ENCODE results near the gene CATSPER4.

Gene CATSPER4

DNA sequence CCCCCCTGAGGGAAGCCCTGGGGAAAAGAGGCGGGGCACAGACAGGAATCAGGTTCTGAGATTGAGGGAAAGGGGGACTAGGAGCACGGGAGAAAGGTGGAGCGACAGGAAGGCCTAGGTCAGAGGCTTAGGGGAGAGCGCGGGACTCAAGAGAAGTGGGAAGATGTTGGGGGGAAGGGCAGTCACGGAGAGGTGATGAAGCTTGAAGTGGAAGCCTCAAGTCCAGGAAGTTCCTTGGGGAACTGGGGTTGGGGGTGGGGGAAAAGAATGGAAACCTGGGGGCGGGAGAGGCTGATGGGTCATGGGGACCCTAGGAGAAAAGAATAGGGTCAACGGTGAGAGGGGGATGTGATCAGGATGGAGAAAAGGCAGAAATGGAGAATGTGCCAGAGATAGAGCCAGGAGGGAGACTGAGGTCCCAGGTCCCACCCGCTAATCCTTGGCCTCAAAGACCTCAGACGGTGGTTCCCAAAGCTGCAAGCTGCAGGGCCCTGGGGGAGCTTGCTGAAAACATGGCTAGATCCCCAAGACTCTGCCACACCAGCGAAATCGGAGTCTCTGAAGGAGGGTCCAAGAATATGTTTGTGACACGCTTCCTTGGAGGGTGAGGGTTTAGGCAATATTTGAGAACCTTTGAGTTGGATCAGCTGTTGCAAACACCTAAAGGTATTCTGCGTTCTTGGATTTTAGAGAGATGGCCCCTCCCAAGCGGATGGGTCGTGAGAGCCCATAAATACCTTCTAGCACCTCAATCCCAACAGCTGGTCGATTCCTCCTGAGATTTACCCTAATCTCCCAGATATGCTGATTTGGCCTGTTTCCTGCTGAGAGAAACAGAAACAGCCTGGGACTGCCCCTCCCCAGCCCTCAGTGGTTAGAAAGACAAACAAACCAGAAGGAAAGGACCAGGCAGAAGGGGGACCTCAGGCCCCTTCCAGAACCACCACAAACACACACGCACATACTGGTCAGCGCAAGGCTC is 25.2 kb upstream of the CATSPER4 start:
- no peak for DNase-seq

DNA sequence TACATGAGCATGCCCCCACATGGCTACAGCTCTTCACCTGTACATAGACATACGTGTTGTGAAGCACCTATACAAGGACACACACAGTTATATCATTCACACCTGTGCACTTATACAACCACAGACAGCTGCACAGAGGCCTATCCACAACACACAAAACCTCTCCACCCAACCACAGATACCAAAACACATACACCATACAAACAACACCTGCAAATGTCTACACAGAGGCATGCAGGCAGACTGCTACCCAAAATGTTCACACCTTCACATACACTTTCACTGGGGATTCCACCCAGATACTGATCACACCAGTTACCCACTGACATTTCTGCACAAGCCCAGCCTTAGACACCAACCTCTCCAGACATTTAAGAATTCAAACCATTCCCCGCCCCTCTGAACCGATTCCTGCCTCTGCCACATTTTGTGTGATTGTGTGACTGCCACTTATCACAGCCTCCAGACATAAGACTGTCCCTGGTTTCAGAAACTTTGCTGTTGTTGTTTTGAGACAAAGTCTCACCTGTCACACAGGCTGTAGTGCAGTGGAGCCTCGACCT is 23.6 kb upstream of the CATSPER4 start:
- no peak for DNase-seq

- DNase-seq = no peak
Observed at GRCh38 chr1:26168410-26169197, 21.8 kb upstream of the CATSPER4 start, which contains the start of gene C1orf232. TSS of gene C1orf232 (minus strand) at chr1:26168963. CDS start at chr1:26168499, 464 bp downstream.

- no peak for DNase-seq
Observed at GRCh38 chr1:26169198-26169554, 21.2 kb upstream of the CATSPER4 start.

DNA sequence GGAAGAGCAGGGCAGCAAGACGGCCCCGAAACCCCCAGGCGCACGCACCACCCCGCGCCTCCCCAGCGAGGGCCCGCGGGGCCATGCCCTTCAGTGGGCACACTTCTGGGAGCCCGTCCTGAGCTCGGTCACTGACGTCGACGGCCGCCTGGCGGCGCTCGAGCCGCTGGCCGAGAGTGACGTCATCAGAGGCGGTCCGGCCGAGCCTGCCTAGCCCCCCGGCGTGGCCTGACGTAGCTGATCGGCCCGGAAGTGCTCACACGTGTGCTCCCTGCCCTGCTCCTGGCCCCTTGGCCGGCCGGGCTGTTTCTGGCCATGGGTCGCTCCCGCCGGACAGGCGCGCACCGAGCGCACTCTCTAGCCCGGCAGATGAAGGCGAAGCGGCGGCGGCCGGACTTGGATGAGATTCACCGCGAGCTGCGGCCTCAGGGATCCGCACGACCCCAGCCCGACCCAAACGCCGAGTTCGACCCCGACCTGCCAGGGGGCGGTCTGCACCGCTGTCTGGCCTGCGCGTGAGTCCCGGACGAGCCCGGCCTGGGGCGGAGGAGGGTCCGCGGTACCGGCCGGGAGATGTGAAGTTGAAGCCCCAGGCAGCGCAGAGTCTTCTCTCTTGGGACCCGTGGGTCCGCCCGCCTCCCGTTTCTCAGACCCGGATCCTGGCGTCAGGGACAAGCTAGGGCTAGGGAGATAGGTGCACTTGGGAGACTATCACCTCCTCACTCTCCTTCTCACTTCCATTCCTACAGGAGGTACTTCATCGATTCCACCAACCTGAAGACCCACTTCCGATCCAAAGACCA is 20.5 kb upstream of the CATSPER4 start, which contains the start of gene ZNF593:
Gene ZNF593, plus strand, starts transcription at position 240 of the 803 bp plus-strand sequence. Its CDS starts 76 bp downstream, at position 316.
- peak; percentile 89 for DNase-seq

- DNase-seq = no peak
Observed at GRCh38 chr1:26170472-26170821, 20.0 kb upstream of the CATSPER4 start.

DNA sequence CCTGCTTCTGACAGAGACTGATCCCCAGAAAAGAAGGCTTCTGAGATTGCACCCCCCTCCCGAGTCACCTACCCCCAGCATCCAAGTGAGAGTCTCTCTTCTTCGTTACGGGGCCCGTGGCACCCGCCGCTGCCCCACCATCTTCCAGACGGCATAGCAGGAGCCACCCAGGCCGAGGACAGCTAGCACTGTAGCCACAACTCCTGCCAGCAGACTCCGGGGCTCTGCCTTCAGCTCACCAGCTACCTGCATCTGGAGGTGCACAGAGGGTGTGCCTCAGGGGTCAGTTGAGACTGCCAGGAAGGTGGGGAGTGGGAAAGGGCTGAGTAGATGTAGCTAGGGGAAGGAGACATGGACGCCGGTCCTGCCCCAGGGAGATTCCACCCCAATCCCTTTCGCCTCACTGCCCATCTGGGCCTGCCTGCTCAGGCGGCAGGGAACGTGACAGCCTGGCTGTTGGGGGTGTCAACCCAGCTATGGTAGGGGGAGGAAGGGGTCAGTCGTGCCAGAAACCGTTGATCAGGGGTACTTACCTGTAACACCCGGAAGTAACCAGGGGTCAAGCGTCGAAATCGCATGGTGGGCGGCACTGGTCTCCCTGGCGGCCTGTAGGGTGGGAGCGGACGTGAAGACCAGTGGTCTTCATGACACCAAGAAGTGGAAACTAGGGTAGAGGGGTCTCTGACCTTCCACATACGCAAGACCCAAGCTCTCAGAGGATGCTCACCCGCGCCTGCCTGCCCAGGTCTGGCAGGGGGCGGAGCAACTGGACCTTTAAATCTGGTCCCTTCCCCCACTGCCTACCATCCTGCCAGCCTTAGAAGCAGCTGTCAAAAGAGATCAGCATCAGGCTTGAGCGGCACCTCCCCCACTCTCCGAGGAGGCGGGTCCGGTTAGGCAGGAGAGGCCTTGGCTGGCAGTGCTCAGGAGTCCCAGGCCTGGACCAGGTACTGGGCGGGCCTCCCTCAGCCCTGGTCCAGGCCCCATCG is 19.0 kb upstream of the CATSPER4 start, which contains the start of gene ZNF593OS:
Gene ZNF593OS, minus strand, starts transcription at position 749 of the 989 bp plus-strand sequence. Its CDS starts 171 bp downstream, at position 578.
- DNase-seq = no peak

GRCh38 chr1:26175346-26175745 is 15.1 kb upstream of the CATSPER4 start:
- no peak for DNase-seq

DNA sequence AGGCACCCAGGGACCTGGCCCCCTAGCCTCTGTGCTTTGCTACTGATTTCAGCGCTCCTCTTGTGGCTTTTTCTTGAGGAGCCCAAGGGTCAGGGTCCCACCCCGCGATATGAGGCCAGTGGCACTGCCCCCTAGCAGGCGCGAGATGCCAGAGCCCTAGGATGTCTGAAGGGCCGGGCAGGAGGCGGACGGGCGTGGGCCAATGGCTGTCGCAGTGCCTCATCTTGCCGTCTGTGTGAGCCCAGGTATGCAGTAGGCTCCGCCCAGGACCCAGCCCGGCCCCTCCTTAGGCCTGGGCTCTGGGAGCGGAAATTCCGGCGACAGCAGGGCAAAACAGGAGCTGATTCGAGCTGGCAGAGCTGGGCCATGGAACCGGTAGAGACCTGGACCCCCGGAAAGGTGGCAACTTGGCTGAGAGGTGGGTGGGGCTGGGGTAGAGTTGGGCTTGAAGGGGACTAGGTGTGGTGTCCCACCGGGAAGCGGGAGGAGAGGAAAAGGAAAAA is 13.2 kb upstream of the CATSPER4 start, which contains the start of gene CNKSR1:
Gene CNKSR1, plus strand, starts transcription at position 310 of the 503 bp plus-strand sequence. Its CDS starts 57 bp downstream, at position 367.
- no peak for DNase-seq

- DNase-seq = no peak
Observed at GRCh38 chr1:26180010-26180506, 10.3 kb upstream of the CATSPER4 start.

DNA sequence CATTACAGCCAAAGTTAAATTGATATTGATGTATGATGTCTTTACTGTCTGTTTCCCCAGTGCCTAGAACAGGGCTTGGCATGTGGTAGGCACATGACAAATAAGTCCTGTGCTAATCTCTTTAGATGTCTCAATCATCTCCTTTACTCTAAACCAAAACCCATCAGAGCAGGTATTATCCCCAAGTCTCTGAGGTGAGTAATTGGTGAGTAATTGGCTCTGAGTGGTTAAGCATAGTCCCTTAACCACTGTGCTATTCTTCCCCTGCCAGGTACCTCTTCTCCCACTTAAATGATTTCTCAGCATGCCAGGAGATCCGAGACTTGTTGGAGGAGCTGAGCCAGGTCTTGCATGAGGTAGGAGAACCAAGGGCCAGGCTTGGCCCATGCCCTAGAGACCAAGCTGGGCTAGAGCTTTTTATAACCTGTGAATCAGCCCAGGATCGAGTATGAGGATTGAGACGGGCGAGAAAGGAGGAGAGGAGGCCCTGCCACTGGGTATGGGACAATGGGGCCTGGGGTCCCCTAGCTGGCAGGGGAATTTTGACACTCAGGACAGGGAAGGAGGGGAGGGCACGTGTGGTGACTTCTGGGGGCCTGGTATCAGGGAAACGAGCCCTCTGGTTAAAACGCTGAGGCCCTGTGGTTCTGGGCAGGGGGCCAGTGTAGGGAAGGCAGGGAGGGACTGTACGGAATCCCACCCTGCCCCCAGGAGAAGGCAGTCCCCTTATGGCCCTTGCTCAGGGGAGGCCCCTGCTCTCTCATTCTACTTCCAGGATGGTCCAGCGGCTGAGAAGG is 8.6 kb upstream of the CATSPER4 start:
- no peak for DNase-seq

DNA sequence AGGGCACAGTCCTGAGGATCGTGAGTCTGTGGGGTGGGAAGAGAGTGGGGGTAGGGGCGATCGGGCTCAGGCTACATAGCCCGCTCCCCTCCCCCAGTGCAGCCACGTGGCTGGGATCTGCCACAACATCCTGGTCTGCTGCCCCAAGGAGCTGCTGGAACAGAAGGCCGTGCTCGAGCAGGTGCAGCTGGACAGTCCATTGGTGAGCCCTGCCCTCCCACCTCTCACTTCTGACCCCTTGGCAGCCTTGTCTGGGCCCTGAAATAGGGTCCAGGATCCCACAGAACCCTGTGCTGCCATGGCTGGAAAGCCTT is 8.1 kb upstream of the CATSPER4 start:
- DNase-seq = no peak

GRCh38 chr1:26184086-26184485 is 6.3 kb upstream of the CATSPER4 start:
- DNase-seq = no peak

- DNase-seq = no peak
Observed at GRCh38 chr1:26184883-26185282, 5.5 kb upstream of the CATSPER4 start.

DNA sequence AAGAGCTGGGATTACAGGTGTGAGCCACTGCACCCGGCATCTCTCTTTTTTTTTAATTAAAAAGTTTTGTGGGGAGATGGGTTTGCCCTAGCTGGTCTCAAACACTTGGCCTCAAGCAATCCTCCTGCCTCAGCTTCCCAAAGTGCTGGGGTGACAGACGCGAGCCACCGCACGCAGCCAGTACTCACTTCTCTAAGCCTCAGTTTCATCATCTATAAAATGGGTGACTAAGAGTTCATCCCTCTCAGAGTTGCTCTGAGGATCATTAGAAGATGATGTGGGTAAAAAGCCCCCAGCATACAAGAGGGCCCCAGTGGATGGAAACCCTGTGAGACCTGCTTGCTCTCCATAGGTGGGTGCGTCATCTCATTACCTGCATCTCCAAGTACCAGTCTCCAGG is 2.5 kb upstream of the CATSPER4 start:
- no peak for DNase-seq

DNA sequence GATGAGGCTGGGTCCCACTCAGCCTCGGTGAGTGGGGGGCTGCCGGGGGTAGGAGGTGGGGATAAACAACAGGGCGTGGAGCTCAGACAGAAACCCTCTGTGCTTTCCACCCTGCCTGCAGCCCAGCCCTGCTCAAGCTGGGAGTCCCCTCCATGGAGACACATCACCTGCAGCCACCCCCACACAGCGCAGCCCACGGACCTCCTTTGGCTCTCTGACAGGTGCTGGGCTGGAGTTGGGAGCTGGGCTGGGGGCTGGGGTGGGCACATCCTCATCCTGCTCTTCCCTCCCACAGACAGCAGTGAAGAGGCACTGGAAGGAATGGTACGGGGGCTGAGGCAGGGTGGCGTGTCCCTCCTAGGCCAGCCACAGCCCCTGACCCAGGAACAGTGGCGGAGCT is 1.9 kb upstream of the CATSPER4 start:
- no peak for DNase-seq

DNA sequence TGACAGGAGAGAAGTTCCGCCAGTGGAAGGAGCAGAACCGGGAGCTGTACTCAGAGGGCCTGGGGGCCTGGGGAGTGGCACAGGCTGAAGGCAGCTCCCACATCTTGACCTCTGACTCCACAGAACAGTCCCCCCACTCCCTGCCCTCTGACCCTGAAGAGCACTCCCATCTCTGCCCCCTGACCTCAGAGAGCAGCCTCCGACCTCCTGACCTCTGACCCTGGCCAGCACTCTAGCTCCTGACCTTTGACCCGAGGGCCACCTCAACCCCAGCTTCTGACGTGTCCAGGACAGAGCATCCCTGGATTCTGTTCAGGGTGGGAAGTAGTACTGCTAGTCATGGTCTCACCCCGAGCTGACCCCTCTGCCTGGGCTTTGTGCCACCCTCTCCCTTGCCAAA is 1.1 kb upstream of the CATSPER4 start:
- no peak for DNase-seq

- DNase-seq = no peak
Observed at GRCh38 chr1:26189751-26190275, 589 bp upstream of the CATSPER4 start.

DNA sequence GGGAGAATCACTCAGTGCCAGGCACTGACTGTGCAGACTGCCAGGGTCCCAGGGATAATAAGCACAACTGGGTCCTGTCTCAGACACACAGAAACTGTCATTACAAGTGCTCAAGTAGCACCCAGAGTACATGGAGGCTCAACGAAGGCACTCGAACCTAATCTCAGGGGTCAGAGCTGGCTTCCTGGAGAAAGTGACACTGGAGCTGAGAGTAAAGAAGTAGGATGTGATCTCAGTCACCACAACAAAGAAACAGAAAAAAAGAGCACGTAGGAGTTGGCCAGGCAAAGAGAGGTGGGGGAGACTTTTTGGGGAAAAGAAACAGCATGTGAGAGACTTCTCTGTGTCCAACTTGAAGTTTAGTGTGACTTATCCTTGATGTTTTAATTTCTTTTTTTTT is 1.3 kb downstream of the CATSPER4 start:
- no peak for DNase-seq

DNA sequence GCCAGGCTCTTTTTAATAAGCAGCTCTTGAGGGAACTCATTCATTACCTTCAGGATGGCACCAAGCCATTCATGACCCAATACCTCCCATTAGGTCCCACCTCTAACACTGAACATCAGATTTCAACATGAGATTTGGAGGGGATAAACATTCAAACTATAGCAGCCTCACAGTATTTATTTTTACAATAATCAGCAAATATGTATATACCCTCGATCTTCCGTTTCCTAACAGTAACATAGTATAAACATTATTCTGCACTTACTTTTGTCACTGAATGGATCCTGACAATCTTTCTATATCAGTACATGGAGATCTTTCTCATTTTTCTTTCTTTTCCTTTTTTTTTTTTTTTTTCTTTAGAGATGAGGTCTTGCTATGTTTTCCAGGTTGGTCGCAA is 5.4 kb downstream of the CATSPER4 start:
- no peak for DNase-seq
